HepG2 (cell line): ENCODE results near the gene KRT40. TPM values are rescaled to one million over a fixed set of nuclear protein-coding genes. Genes with fewer than 3 reads are reported as not detected.

Experiments
- DNMT3B ChIP-seq: conservative IDR thresholded peaks from 2 replicates; pipeline ENCODE4 v1.6.1; 2016; ENCODE audit warnings: missing biosample characterization, control low read depth
- ETV5 ChIP-seq: IDR thresholded peaks from 2 replicates; pipeline ENCODE4 v1.6.1; 2018; ENCODE audit warnings: missing biosample characterization, missing genetic modification reagents, inconsistent platforms, borderline replicate concordance
- FOXA3 ChIP-seq: IDR thresholded peaks from 2 replicates; pipeline ENCODE4 v1.6.1; 2016; ENCODE audit warnings: missing genetic modification reagents, missing compliant biosample characterization
- FOXO1 ChIP-seq: sonication (generic); formaldehyde crosslinking; IDR thresholded peaks from 2 replicates; pipeline ENCODE4 v1.4.0; 2020; ENCODE audit warnings: missing genetic modification reagents
- GABPB1 ChIP-seq: IDR thresholded peaks from 2 replicates; pipeline ENCODE4 v1.6.1; 2016; ENCODE audit warnings: mild to moderate bottlenecking, missing genetic modification reagents, moderate library complexity, missing compliant biosample characterization
- GFI1 ChIP-seq: sonication (generic); formaldehyde crosslinking; IDR thresholded peaks from 2 replicates; pipeline ENCODE4 v1.5.0; 2020; ENCODE audit warnings: missing genetic modification reagents, mild to moderate bottlenecking, borderline replicate concordance
- GTF2F1 ChIP-seq: fragments of 150-350 bp; IDR thresholded peaks from 2 replicates; pipeline ENCODE4 v1.6.1; 2014; ENCODE audit warnings: low read length
- HNF4A ChIP-seq: sonication (generic); formaldehyde crosslinking; IDR thresholded peaks from 2 replicates; pipeline ENCODE4 v1.4.0; 2020; ENCODE audit warnings: missing genetic modification reagents
- HOXD1 ChIP-seq: sonication (generic); formaldehyde crosslinking; IDR thresholded peaks from 2 replicates; pipeline ENCODE4 v1.5.0; 2020; ENCODE audit warnings: missing genetic modification reagents
- KDM5B ChIP-seq: sonication (generic); formaldehyde crosslinking; IDR thresholded peaks from 2 replicates; pipeline ENCODE4 v1.4.0; 2020; ENCODE audit warnings: missing genetic modification reagents, mild to moderate bottlenecking, borderline replicate concordance
- MED8 ChIP-seq: sonication (generic); formaldehyde crosslinking; IDR thresholded peaks from 2 replicates; pipeline ENCODE4 v1.8.1; 2023; ENCODE audit warnings: mild to moderate bottlenecking, missing genetic modification reagents; ENCODE audit not compliant: insufficient replicate concordance
- PPARG ChIP-seq: conservative IDR thresholded peaks from 2 replicates; pipeline ENCODE4 v1.6.1; 2016; ENCODE audit warnings: missing biosample characterization, missing genetic modification reagents
- RBFOX2 ChIP-seq: fragments of 200-400 bp; formaldehyde crosslinking; IDR thresholded peaks from 2 replicates; pipeline ENCODE4 v1.6.1; 2017; ENCODE audit warnings: low read depth, mild to moderate bottlenecking, low read length
- SAP130 ChIP-seq: IDR thresholded peaks from 2 replicates; pipeline ENCODE4 v1.6.1; 2016; ENCODE audit warnings: low read depth
- SOX5 ChIP-seq: IDR thresholded peaks from 2 replicates; pipeline ENCODE4 v1.6.1; 2016; ENCODE audit warnings: borderline replicate concordance
- TAF1 ChIP-seq: sonication (generic); formaldehyde crosslinking; IDR thresholded peaks from 2 replicates; pipeline ENCODE4 v1.4.0; 2020; ENCODE audit warnings: missing genetic modification reagents
- ZBTB8A ChIP-seq: sonication (generic); formaldehyde crosslinking; IDR thresholded peaks from 2 replicates; pipeline ENCODE4 v1.4.0; 2020; ENCODE audit warnings: mild to moderate bottlenecking, low read depth, missing genetic modification reagents, borderline replicate concordance
- ZFX ChIP-seq: sonication (generic); formaldehyde crosslinking; IDR thresholded peaks from 2 replicates; pipeline ENCODE4 v1.4.0; 2020; ENCODE audit warnings: mild to moderate bottlenecking, low read depth, missing genetic modification reagents, moderate library complexity
- ZNF121 ChIP-seq: sonication (generic); formaldehyde crosslinking; IDR thresholded peaks from 2 replicates; pipeline ENCODE4 v1.5.0; 2020; ENCODE audit warnings: mild to moderate bottlenecking, missing genetic modification reagents
- ZNF260 ChIP-seq: sonication (generic); formaldehyde crosslinking; IDR thresholded peaks from 2 replicates; pipeline ENCODE4 v1.4.0; 2020; ENCODE audit warnings: missing genetic modification reagents, low read depth, mild to moderate bottlenecking, borderline replicate concordance
- ZNF331 ChIP-seq: sonication (generic); formaldehyde crosslinking; IDR thresholded peaks from 2 replicates; pipeline ENCODE4 v1.4.0; 2020; ENCODE audit warnings: missing genetic modification reagents
- ZNF335 ChIP-seq: sonication (generic); formaldehyde crosslinking; IDR thresholded peaks from 2 replicates; pipeline ENCODE4 v1.4.0; 2020; ENCODE audit warnings: missing genetic modification reagents
- ZNF552 ChIP-seq: sonication (generic); formaldehyde crosslinking; IDR thresholded peaks from 2 replicates; pipeline ENCODE4 v1.9.0; 2022; ENCODE audit warnings: missing genetic modification reagents, mild to moderate bottlenecking, borderline replicate concordance
- ZNF562 ChIP-seq: sonication (generic); formaldehyde crosslinking; IDR thresholded peaks from 2 replicates; pipeline ENCODE4 v1.8.0; 2022; ENCODE audit warnings: missing genetic modification reagents, borderline replicate concordance
- ZNF572 ChIP-seq: sonication (generic); formaldehyde crosslinking; IDR thresholded peaks from 2 replicates; pipeline ENCODE4 v1.5.1; 2020; ENCODE audit warnings: mild to moderate bottlenecking, missing genetic modification reagents
- ZNF780A ChIP-seq: sonication (generic); formaldehyde crosslinking; IDR thresholded peaks from 2 replicates; pipeline ENCODE4 v1.8.0; 2022; ENCODE audit warnings: mild to moderate bottlenecking, missing genetic modification reagents, moderate library complexity
- ZSCAN30 ChIP-seq: sonication (generic); formaldehyde crosslinking; IDR thresholded peaks from 2 replicates; pipeline ENCODE4 v1.5.0; 2020; ENCODE audit warnings: mild to moderate bottlenecking, missing genetic modification reagents
- polyA plus RNA-seq, 8 experiments: library from polyadenylated mRNA; depleted of rRNA in 3 of 8; stranded (reverse) in 7 of 8; unstranded in 1 of 8; fragments of >200 nt; fragmentation: Illumina TruSeq in 4 of 8; extraction: Trizol in 4 of 8; gene quantifications; 2 replicates each; pipeline versions ENCODE4 v1.2.1 to v1.2.3, GENCODE V29; 2011 to 2016; ENCODE audit warnings: low read depth in 4 of 8, missing spikeins in 1 of 8, mixed read lengths in 1 of 8; ENCODE audit not compliant: insufficient read depth in 1 of 8
- total RNA-seq, 5 experiments: library from RNA; depleted of rRNA; stranded (reverse); fragments of >200 nt; fragmentation: Illumina TruSeq; extraction: Trizol; gene quantifications; 2 replicates each; pipeline ENCODE4 v1.2.3, GENCODE V29; 2016; ENCODE audit warnings: low read depth in 1 of 5
- TF ChIP-seq, protein P1 (sequence below): sonication (generic); formaldehyde crosslinking; IDR thresholded peaks from 2 replicates; pipeline ENCODE4 v1.8.1; 2023; ENCODE audit warnings: mild to moderate bottlenecking, moderate library complexity, missing genetic modification reagents
- TF ChIP-seq, protein P2 (sequence below): sonication (generic); formaldehyde crosslinking; IDR thresholded peaks from 2 replicates; pipeline ENCODE4 v1.4.0; 2020; ENCODE audit warnings: missing genetic modification reagents
- TF ChIP-seq, protein P3 (sequence below): sonication (generic); formaldehyde crosslinking; IDR thresholded peaks from 2 replicates; pipeline ENCODE4 v1.4.0; 2020; ENCODE audit warnings: missing genetic modification reagents

Gene KRT40
- total and polyA plus RNA-seq, 2 of the 13 experiments (the other 11 are each of a cell fraction or from before 2014, with no cell fraction given) = not detected

DNA sequence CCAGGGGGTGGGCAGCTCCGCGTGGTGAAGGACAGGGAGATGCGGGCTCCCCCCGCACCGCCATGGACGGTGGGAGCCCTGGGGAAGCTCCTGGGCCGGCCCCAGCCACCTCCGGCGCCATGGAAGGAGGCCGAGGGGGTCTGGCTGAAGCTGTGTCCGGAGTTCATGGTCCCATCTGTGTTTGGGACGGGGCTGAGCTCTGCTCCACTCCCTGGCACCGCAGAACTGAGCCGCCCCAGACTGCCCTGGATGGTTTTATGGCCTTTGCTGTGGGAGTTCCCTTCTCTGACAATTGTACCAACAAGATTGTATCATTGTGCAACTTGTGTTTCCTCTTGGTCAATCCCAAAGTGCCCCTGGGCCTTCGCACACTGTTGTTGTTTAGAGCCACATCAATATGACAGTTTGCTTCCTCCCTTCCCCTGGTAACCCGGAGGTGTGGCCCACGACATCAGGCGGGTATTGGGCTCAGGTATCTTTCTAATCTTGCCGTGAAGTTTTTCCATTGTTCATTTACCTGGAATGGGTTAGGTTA is 47.6 kb downstream of the KRT40 start (continued):
- TF ChIP-seq, protein P1, sequence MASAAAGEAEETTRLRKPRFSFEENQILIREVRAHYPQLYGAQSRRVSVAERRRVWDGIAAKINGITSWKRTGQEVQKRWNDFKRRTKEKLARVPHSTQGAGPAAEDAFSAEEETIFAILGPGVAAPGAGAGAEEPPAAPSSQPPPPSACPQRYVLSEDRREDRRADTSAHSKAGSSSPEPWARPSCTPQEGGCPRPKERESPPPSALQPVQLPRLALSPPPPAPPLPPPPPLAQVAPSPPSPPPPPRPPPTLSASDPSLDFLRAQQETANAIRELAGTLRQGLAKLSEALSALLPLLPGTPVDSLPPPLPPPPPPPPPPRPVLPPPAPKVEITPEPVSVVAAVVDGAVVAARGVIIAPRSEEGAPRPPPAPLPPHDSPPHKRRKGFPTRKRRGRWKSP (CRISPR knock-in tag) = no peak
- peak; percentile 57 for TF ChIP-seq SAP130 (CRISPR knock-in tag)
- TF ChIP-seq FOXA3 (CRISPR knock-in tag) = no peak
- TF ChIP-seq DNMT3B (CRISPR knock-in tag) = no peak
- no peak for TF ChIP-seq ZNF335 (CRISPR knock-in tag)
- no peak for TF ChIP-seq ZNF260 (CRISPR knock-in tag)
- 0 out of 2 replicates have a peak, but pooled peaks have one; percentile 35 for TF ChIP-seq KDM5B (CRISPR knock-in tag)
- no peak for TF ChIP-seq ZNF780A (CRISPR knock-in tag)
- TF ChIP-seq ZNF121 (CRISPR knock-in tag) = no peak
- TF ChIP-seq SOX5 = peak; percentile 55; the same call in 1 of the 2 replicates
- no peak for TF ChIP-seq ZNF562
- TF ChIP-seq FOXO1 (CRISPR knock-in tag) = peak; percentile 19; the same call in 1 of the 2 replicates
- TF ChIP-seq TAF1 (CRISPR knock-in tag) = peak; percentile 59
- TF ChIP-seq ZNF552 (CRISPR knock-in tag) = no peak
- TF ChIP-seq GTF2F1 = no peak
- 0 out of 2 replicates have a peak, but pooled peaks have one; percentile 15 for TF ChIP-seq HOXD1 (CRISPR knock-in tag)
- TF ChIP-seq, protein P2, sequence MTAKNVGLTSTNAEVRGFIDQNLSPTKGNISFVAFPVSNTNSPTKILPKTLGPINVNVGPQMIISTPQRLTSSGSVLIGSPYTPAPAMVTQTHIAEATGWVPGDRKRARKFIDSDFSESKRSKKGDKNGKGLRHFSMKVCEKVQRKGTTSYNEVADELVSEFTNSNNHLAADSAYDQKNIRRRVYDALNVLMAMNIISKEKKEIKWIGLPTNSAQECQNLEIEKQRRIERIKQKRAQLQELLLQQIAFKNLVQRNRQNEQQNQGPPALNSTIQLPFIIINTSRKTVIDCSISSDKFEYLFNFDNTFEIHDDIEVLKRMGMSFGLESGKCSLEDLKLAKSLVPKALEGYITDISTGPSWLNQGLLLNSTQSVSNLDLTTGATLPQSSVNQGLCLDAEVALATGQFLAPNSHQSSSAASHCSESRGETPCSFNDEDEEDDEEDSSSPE = no peak
- TF ChIP-seq, protein P3, sequence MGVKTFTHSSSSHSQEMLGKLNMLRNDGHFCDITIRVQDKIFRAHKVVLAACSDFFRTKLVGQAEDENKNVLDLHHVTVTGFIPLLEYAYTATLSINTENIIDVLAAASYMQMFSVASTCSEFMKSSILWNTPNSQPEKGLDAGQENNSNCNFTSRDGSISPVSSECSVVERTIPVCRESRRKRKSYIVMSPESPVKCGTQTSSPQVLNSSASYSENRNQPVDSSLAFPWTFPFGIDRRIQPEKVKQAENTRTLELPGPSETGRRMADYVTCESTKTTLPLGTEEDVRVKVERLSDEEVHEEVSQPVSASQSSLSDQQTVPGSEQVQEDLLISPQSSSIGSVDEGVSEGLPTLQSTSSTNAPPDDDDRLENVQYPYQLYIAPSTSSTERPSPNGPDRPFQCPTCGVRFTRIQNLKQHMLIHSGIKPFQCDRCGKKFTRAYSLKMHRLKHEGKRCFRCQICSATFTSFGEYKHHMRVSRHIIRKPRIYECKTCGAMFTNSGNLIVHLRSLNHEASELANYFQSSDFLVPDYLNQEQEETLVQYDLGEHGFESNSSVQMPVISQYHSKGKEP (CRISPR knock-in tag) = no peak
- TF ChIP-seq MED8 = peak; percentile 24
- no peak for TF ChIP-seq ZSCAN30 (CRISPR knock-in tag)
- TF ChIP-seq RBFOX2 = peak; percentile 57
- no peak for TF ChIP-seq ZBTB8A (CRISPR knock-in tag)
- no peak for TF ChIP-seq GFI1 (CRISPR knock-in tag)
- TF ChIP-seq HNF4A (CRISPR knock-in tag) = peak; percentile 41
- peak; percentile 47; the same call in 1 of the 2 replicates for TF ChIP-seq GABPB1 (CRISPR knock-in tag)
- peak; percentile 25 for TF ChIP-seq ZNF331 (CRISPR knock-in tag)
- TF ChIP-seq ZFX (CRISPR knock-in tag) = peak; percentile 51
- peak; percentile 59; the same call in 1 of the 2 replicates for TF ChIP-seq ETV5
- no peak for TF ChIP-seq ZNF572
- TF ChIP-seq PPARG (CRISPR knock-in tag) = no peak
